Activated naive CD4-positive, alpha-beta T cell treated with anti-CD3 and anti-CD28 coated beads for 36 hours (primary cell): Measurements from ENCODE around the gene ACY1. TPM values are rescaled to one million over a fixed set of nuclear protein-coding genes. Genes with fewer than 3 reads are reported as not detected.
"Not testable (repeated sequence)": the region's sequence is repeated elsewhere in the genome, so short reads cannot be mapped to it uniquely, and the experiment has no call there.

ENCODE experiments used
- CTCF ChIA-PET: fragments of 350-600 bp; sonication (Branson Sonifier 250); formaldehyde crosslinking; loops from one replicate; lab custom pipeline; 2021; ENCODE audit warnings: antibody characterized with exemption; lab: Charles Lee
- DNase-seq: peaks from one replicate; pipeline ENCODE4 v3.0.0-alpha.2; 2020
- H3K27ac Mint-ChIP-seq: one replicate; pipeline ENCODE4 v1.8.0; 2021; ENCODE audit warnings: mild to moderate bottlenecking, mixed read lengths
- H3K27me3 Mint-ChIP-seq: one replicate; pipeline ENCODE4 v1.8.0; 2021; ENCODE audit warnings: low read depth, mixed read lengths
- H3K36me3 Mint-ChIP-seq: one replicate; pipeline ENCODE4 v1.8.0; 2021; ENCODE audit warnings: low read depth, mixed read lengths
- H3K4me1 Mint-ChIP-seq: one replicate; pipeline ENCODE4 v1.8.0; 2021; ENCODE audit warnings: low read depth, mixed read lengths
- H3K4me3 Mint-ChIP-seq: one replicate; pipeline ENCODE4 v1.8.0; 2021; ENCODE audit warnings: mild to moderate bottlenecking, moderate library complexity, mixed read lengths
- H3K9me3 Mint-ChIP-seq: one replicate; pipeline ENCODE4 v1.8.0; 2021; ENCODE audit warnings: mixed read lengths
- intact Hi-C: fragments of 100-400 bp; cut with micrococcal nuclease; formaldehyde crosslinking; loops from one replicate; pipeline ENCODE4 v1.15.1; 2023
- total RNA-seq, 2 experiments: library from RNA; stranded (reverse); gene quantifications; one replicate each; pipeline ENCODE4 v1.2.3, GENCODE V29; 2021

Gene ACY1
- total RNA-seq, 2 experiments from 2014 or later, result 62.1 to 68.9 TPM

DNA sequence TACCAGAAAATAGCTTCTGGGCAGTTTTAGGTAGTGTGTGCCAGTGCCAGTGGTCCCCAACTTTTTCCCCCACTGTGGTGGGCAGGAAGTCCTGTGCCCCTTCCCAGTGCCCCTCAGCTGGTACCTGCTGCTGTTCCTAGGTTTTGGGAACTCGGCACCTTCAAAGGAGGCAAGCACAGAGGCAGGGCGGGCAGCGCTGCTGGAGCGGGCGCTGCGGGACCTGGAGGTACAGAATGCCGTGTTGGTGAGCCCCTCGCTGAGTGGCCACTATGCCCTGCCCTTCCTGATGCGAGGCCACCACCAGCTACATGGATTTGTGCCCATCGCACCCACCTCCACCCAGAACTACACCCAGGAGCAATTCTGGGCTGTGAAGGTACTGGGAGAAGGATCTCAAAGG, 3.1 kb upstream of the ACY1 start:
- no peak for DNase-seq
- Mint-ChIP-seq H3K36me3 (peaks cover 2% of the 10 kb centered on the region), H3K27me3 (no peaks in the 10 kb centered on the region), H3K9me3 (no peaks in the 10 kb centered on the region), H3K27ac (no peak overlapping the region), H3K4me3 (no peak overlapping the region), H3K4me1 (peaks cover 44% of the 10 kb centered on the region)
- intact Hi-C loops, result loop anchor here (5.0 kb wide), 2 partner anchors 307 to 557 kb away; partner anchors contain the start of genes GLYCTK and UQCC5
- CTCF ChIA-PET, result no interaction called here

DNA sequence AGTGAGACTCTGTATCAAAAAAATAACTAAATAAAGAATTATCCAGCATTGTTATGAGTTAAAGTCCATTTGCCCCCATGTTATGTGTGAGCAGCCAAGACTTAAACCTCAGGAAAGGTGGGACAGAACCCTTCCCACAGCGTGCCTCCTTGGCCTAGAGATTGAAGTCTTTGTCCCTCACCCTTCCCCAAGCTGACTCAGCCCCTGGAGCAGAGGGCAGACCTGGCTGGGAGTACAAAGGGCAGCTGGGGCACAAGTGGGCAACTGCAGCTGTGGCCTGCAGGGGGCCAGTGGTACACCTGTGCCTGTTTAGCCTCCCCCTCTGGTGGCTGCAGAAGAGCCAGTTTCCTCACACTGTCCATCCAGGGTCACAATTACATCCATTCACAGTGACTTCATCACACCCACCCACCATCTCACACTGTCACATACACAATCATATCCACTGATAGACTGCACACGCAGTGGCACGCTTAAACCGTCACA, 940 bp upstream of the ACY1 start:
- Mint-ChIP-seq H3K27ac (peak overlapping the region; percentile 91), H3K36me3 (peaks cover 2% of the 10 kb centered on the region), H3K4me3 (peak overlapping the region; percentile 95), H3K27me3 (no peaks in the 10 kb centered on the region), H3K9me3 (no peaks in the 10 kb centered on the region), H3K4me1 (peaks cover 30% of the 10 kb centered on the region)
- peak; percentile 53 for DNase-seq
- CTCF ChIA-PET, result interaction anchor here (0.7 to 3.9 kb wide), 12 partner anchors 9 to 357 kb away, joined by 3 to 40 read pairs (median 4); partner anchors contain the start of genes ABHD14B, PARP3 and RRP9
- intact Hi-C loops, result loop anchor here (5.0 kb wide), 2 partner anchors 305 to 555 kb away; partner anchors contain the start of genes GLYCTK and UQCC5

DNA sequence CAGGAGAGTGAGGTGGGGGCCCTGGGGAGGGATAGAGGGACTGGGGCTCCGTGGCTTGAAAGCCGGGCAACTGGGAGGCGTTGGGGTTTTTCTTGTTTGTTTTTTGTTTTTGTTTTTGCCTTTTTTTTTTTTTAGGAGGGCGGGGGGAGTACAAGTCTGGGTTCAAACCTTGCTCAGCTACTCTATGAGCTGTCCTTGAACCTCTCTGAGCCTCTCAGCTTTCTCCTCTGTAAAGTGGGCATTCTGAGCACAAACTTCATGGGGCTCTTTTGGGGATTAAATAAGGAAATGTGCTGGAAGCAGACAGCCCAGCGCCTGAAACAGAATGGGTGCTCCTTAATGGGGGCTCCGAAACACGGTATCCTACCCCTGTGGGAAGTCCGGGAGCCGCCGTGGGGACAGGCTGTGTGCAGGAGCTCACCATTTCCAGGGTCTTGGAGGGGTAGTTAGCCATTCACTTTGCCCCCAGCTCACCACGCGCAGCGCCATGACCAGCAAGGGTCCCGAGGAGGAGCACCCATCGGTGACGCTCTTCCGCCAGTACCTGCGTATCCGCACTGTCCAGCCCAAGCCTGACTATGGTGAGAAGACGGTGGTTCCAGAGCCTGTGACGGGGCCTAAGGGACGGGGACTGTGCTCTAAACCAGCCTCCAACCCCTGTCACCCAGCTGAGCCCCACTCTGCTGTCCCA, 388 bp downstream of the ACY1 start:
- H3K9me3 Mint-ChIP-seq, result no peaks in the 10 kb centered on the region
- H3K4me3 Mint-ChIP-seq, result peak overlapping the region; percentile 95
- peak overlapping the region; percentile 91 for H3K27ac Mint-ChIP-seq
- no peaks in the 10 kb centered on the region for H3K27me3 Mint-ChIP-seq
- peaks cover 29% of the 10 kb centered on the region for H3K4me1 Mint-ChIP-seq
- intact Hi-C loops, result loop anchor here (1.0 to 5.0 kb wide), 6 partner anchors 9 to 554 kb away; partner anchors contain the start of genes ABHD14B, GLYCTK, PARP3 and POC1A
- peaks cover 2% of the 10 kb centered on the region for H3K36me3 Mint-ChIP-seq
- no peak for DNase-seq
- CTCF ChIA-PET, result interaction anchor here (1.1 to 3.9 kb wide), 9 partner anchors 8 to 237 kb away, joined by 4 to 40 read pairs (median 5); partner anchors contain the start of genes ABHD14B, DUSP7, PARP3 and RRP9

DNA sequence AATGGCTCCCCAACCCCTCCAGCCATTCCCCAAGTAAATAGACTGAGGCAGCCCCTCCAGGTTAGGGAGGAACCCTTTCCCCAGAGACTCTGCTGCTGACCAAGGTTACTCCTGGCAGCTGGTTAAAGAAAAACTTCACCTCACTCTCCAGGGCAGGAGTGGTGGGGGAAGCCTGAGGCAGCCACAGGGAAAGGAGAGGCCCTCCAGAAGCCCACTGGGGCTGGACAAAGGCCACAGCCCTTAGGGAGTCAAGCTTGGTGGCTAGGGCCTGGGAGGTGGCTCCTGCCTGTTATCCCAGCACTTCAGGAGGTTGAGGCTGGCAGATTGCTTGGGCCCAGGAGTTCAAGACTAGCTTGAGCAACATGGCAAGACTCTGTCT, 923 bp downstream of the ACY1 start:
- Mint-ChIP-seq H3K9me3 (no peaks in the 10 kb centered on the region), H3K36me3 (peaks cover 2% of the 10 kb centered on the region), H3K4me3 (peak overlapping the region; percentile 95), H3K27me3 (no peaks in the 10 kb centered on the region), H3K27ac (peak overlapping the region; percentile 36), H3K4me1 (peaks cover 29% of the 10 kb centered on the region)
- intact Hi-C loops, result loop anchor here (5.0 kb wide), 2 partner anchors 303 to 553 kb away; partner anchors contain the start of genes GLYCTK and UQCC5
- CTCF ChIA-PET, result interaction anchor here (1.9 to 3.9 kb wide), 2 partner anchors 11 to 72 kb away, joined by 4 to 40 read pairs; partner anchors contain the start of genes ABHD14B and DUSP7
- DNase-seq, result no peak

DNA sequence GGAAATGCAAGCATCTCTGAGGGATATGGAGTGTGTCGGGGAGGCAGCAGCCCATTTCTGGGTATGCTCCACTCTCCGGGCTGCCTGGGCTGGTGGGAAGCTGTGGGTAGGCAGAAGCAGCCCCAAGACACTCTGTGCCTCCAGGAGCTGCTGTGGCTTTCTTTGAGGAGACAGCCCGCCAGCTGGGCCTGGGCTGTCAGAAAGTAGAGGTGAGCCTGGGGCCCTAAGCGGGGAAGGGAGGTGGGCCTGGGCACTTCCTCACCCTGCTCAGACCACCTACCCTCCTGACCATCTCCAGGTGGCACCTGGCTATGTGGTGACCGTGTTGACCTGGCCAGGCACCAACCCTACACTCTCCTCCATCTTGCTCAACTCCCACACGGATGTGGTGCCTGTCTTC, 1.7 kb downstream of the ACY1 start:
- Mint-ChIP-seq H3K4me3 (peak overlapping the region; percentile 16), H3K4me1 (peaks cover 29% of the 10 kb centered on the region), H3K9me3 (no peaks in the 10 kb centered on the region), H3K27me3 (no peaks in the 10 kb centered on the region), H3K36me3 (peaks cover 2% of the 10 kb centered on the region), H3K27ac (peak overlapping the region; percentile 31)
- DNase-seq, result no peak
- intact Hi-C loops, result no loop called here
- CTCF ChIA-PET, result interaction anchor here (0.6 to 1.9 kb wide), 2 partner anchors 71 to 235 kb away, joined by 3 to 4 read pairs; partner anchors contain the start of gene DUSP7

DNA sequence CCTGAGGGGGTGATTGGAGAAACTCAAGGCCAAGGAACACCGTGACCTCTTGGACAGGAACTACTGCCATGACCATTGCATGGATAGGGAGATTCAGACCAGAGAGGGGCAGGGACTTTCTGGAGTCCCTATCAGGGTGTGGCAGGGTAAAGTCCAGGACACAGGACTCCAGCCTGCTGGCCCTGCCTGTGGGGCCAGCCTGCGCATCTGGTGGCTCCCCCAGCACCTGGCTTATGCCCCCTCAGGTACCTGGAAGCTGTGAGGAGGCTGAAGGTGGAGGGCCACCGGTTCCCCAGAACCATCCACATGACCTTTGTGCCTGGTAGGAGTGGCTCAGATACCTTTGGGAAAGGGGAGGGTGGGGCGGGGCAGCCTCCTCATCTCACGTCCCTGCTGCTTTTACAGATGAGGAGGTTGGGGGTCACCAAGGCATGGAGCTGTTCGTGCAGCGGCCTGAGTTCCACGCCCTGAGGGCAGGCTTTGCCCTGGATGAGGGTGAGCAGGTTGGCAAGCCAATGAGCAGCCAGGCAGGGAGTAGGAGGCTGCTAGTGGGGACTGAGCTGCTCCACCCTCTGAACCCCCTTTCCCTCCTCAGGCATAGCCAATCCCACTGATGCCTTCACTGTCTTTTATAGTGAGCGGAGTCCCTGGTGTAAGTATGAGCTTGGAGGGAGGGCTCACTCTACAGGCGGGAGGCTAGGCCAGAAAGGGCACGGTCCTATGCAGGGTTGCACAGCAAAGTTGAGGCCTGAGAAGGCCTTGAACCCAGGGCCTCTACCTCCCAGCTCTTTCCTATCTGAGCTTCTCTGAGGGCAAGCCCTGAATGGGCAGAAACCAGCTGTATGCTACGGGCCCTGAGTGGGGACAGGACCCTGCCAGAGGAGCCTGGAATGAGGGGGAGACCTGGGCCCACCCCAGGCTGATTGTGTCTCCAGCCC, 2.9 kb downstream of the ACY1 start:
- no peaks in the 10 kb centered on the region for H3K27me3 Mint-ChIP-seq
- H3K4me1 Mint-ChIP-seq, result peaks cover 28% of the 10 kb centered on the region
- no peak overlapping the region for H3K27ac Mint-ChIP-seq
- no peak overlapping the region for H3K4me3 Mint-ChIP-seq
- no peaks in the 10 kb centered on the region for H3K9me3 Mint-ChIP-seq
- peaks cover 4% of the 10 kb centered on the region for H3K36me3 Mint-ChIP-seq
- no peak for DNase-seq
- CTCF ChIA-PET, result interaction anchor here (1.1 kb wide), 1 partner anchor 159 kb away, joined by 3 read pairs; no protein-coding TSS in a partner anchor
- intact Hi-C loops, result no loop called here

DNA sequence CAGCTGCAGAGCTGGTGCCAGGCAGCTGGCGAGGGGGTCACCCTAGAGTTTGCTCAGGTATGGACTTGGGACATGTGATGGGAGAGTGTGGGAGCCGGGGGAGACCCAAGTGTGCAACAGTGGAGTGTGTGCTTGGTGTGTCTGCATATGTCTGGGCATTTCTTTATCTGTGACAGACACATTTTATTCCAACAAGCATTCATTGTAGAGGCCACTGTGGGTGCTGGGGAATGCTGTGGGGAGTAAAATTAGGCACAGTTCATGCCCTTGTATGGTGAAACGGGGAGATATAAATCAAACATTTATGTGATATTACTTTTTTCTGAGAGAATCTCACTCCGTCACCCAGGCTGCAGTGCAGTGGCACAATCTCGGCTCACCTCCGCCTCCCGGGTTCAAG, 4.2 kb downstream of the ACY1 start:
- CTCF ChIA-PET, result interaction anchor here (1.1 kb wide), 1 partner anchor 157 kb away, joined by 3 read pairs; no protein-coding TSS in a partner anchor
- H3K27me3 Mint-ChIP-seq, result no peaks in the 10 kb centered on the region
- intact Hi-C loops, result no loop called here
- no peak overlapping the region for H3K27ac Mint-ChIP-seq
- H3K4me3 Mint-ChIP-seq, result no peak overlapping the region
- no peaks in the 10 kb centered on the region for H3K9me3 Mint-ChIP-seq
- H3K4me1 Mint-ChIP-seq, result peaks cover 23% of the 10 kb centered on the region
- no peak for DNase-seq
- peaks cover 13% of the 10 kb centered on the region for H3K36me3 Mint-ChIP-seq

DNA sequence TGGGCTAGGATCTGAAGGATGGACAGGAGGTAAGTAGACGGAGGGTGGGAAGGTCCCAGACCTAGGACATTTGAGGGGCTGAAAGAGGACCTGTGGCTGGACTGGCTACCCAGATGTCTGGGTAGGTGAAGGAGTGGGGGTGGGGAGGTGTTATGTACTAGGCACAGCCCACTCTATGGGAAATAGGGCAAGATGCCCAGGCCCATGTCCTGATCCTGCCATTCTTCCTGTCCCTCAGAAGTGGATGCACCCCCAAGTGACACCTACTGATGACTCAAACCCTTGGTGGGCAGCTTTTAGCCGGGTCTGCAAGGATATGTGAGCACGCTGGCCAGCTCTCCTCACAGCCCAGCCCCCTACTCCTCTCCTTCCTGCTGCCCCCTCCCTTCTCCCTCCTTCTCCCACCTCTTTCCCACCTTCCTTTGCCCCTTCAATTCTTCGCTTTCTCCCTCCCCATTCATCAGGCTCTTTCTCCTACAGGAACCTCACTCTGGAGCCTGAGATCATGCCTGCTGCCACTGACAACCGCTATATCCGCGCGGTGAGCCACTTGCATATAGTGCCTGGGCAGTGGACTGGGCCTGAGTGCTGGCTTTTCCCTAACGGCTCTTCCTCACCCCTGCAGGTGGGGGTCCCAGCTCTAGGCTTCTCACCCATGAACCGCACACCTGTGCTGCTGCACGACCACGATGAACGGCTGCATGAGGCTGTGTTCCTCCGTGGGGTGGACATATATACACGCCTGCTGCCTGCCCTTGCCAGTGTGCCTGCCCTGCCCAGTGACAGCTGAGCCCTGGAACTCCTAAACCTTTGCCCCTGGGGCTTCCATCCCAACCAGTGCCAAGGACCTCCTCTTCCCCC, 5.2 kb downstream of the ACY1 start:
- Mint-ChIP-seq H3K36me3 (peaks cover 21% of the 10 kb centered on the region), H3K9me3 (no peaks in the 10 kb centered on the region), H3K4me1 (peaks cover 25% of the 10 kb centered on the region), H3K27ac (peak overlapping the region; percentile 24), H3K27me3 (no peaks in the 10 kb centered on the region), H3K4me3 (no peak overlapping the region)
- CTCF ChIA-PET, result no interaction called here
- intact Hi-C loops, result no loop called here
- no peak for DNase-seq

DNA sequence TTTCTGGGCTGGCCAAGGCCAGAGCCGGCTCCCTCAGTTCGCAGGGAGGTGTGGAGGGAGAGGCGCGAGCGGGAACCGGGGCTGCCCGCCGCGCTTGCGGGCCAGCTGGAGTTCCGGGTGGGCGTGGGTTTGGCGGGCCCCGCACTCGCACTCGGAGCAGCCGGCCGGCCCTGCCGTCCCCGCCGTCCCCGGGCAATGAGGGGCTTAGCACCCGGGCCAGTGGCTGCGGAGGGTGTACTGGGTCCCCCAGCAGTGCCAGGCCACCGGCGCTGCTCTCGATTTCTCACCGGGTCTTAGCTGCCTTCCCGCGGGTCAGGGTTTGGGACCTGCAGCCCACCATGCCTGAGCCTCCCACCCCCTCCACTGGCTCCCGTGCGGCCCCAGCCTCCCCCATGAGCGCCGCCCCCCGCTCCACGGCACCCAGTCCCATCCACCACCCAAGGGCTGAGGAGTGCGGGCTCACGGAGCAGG, 7.2 kb downstream of the ACY1 start:
- DNase-seq, H3K9me3 Mint-ChIP-seq, H3K27ac Mint-ChIP-seq, H3K27me3 Mint-ChIP-seq, H3K4me3 Mint-ChIP-seq: not testable (repeated sequence)
- Mint-ChIP-seq H3K4me1 (peaks cover 26% of the 10 kb centered on the region), H3K36me3 (peaks cover 39% of the 10 kb centered on the region)
- intact Hi-C loops, result loop anchor here (10.0 kb wide), 1 partner anchor 694 kb away; the partner anchor contains the start of genes GNL3 and PBRM1
- CTCF ChIA-PET, result interaction anchor here (0.6 to 1.6 kb wide), 4 partner anchors 8 to 274 kb away, joined by 3 to 11 read pairs (median 4); partner anchors contain the start of gene ACY1

DNA sequence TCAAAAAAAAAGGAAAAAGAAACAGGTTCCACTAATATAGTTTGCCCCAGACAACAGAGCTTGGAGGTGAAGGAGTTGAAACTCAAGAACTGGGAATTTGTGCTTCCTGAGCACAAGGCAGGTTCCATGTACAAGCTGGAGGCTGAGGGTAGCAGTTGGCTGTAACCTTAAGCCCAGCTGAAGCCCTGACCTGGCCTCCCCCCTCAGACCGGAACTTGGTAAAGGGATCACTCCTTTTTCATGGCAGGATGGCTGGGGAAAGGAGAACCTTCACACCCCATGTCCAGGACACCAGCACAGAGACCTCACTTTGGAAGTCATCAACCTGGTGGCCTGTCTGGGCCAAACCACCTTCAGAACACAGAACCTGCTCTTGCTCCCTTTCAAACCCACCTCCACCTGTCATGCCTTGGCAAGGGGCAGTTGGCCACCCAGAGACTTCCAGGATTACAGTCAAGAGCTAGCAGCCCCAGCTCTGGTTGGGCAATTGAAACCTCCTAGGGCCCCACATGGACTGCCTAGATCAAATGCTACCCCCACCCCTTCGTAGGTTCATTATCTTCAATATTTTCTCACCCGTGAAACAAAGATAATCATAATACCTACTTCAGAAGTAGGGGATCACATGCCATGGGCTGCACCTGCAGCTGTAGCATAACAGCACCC, 8.8 kb downstream of the ACY1 start:
- no peaks in the 10 kb centered on the region for H3K9me3 Mint-ChIP-seq
- DNase-seq, result no peak
- H3K36me3 Mint-ChIP-seq, result peaks cover 43% of the 10 kb centered on the region
- H3K27me3 Mint-ChIP-seq, result no peaks in the 10 kb centered on the region
- H3K4me1 Mint-ChIP-seq, result peaks cover 28% of the 10 kb centered on the region
- H3K4me3 Mint-ChIP-seq, result peak overlapping the region; percentile 98
- peak overlapping the region; percentile 53 for H3K27ac Mint-ChIP-seq
- CTCF ChIA-PET, result interaction anchor here (0.7 to 1.7 kb wide), 5 partner anchors 9 to 152 kb away, joined by 3 to 11 read pairs (median 5); partner anchors contain the start of genes ABHD14A, ABHD14B and ACY1
- intact Hi-C loops, result loop anchor here (10.0 kb wide), 1 partner anchor 693 kb away; the partner anchor contains the start of genes GNL3 and PBRM1
